Measurements from ENCODE around the gene HNRNPL.

The HNRNPL gene

DNA sequence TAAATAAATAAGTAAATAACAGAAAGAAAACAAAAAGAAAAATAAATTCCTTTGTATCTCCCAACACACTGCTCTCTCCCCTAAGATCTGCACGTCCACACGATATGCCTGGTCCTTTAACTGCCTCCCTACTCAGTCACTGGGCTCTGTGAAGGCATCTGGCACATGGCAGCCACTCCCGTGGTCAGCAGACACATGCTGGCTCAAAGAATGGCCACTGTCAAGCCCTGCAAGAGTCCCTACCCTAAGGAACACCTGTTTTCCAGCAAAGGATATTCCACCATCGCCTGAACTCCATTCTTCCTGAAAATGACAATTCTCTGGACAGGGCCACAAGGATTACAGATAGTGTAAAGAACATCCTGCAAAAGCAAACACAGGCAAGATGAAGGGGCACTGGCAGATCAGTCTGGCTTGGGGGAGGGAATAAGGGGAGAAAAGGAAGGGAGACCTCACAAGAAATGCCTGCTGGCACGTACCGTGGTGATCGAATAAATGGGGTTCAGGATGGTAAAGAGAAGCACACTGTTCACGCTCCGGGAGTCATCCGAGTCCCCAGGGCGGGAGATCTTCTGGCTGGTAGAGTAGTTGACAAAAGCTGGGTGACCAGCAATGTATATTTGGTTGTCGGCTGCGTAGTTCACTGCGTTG lies 4.3 kb downstream of the HNRNPL start:
- DNase-seq (ENCODE audit: low read depth) = no peak

- DNase-seq (ENCODE audit: low read depth) = no peak
Measured at GRCh38 chr19:38844093-38844686, 5.6 kb downstream of the HNRNPL start.

DNA sequence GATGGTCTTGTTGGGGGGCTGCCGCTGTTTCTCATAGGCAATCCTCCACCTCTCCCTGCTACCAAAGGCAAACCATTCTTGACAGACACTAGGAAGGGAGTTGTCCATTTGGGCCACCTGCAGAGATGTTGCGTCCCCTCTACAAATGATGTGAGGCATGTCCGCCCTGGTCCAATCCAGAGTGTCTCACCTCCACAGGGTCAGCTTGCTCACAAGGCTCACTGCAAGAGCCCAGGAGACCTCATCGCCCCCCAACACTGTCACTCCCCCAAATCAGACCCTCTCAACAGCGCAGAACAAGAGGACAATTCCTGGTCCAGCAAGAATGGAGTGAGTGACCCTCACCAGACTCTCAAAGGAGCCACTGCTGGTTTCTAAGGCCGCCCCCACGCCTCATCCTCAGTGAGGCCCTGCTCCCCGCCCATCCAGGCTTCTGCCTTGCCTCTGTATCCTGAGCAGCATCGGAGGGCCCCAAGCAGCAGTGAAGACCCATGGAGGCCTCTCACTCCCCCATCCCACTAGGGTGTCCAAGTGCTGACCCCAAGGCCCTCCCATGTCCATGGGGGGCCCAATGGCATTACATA lies 6.5 kb downstream of the HNRNPL start:
- DNase-seq (ENCODE audit: low read depth) = no peak

DNA sequence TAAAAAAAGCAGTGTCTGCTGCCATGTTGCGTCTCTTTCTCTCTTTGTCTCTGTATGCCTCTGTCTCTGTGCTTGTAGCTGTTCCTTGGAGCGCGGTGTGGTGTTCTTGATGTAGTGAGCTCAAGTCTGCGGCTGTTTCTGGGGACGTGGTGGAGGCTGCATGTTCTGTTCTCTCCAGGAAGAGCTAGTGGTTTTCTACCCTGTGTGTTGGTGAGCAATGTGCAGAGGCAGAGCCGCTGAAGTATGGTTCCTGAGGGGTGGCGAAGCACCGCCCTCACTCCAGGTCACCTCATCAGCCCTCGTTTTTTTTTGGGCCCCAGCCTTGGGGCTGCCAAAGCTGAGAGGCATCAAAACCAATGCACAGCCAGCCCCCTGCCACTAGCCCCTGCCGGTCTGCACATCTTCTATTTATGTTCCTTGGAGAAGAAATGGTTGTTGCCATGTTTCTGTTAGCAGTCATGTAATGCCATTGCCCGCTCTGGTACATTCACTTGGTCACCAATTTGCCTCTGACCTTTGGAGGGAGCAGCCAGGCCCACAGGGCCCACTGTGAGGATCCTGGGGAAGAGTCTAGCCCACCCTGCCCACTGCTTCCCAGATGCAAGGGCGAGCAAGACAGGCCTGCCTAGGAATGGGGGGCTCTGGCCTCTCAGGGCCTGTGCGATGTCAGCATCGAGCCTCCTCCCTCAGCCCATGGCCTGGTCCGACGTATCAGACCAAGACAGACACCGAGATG lies 7.2 kb downstream of the HNRNPL start:
- DNase-seq (ENCODE audit: low read depth) = no peak

- DNase-seq (ENCODE audit: low read depth) = no peak
Measured at GRCh38 chr19:38841787-38842438, 7.9 kb downstream of the HNRNPL start.

GRCh38 chr19:38841180-38841766 lies 8.5 kb downstream of the HNRNPL start:
- no peak for DNase-seq (ENCODE audit: low read depth)

DNA sequence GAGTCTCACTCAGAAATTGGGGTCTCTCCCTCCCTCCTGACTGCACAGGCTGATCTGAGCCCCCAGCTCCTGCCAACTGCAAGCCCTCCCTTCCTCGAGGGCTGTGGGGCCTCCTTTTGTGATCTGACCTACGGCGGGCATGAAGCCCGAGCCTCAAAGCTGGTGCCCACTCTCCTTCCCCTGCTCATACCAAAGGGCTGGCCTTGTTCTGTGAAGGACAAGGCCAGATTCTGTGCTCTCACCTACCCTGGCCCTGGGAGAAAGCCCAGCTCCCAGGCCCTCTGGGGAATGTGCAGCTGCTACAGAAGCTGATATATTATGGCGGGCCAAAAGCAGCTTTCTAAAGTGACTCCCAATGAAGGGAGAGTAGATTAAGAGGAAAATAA lies 9.2 kb downstream of the HNRNPL start:
- DNase-seq (ENCODE audit: low read depth) = no peak

DNA sequence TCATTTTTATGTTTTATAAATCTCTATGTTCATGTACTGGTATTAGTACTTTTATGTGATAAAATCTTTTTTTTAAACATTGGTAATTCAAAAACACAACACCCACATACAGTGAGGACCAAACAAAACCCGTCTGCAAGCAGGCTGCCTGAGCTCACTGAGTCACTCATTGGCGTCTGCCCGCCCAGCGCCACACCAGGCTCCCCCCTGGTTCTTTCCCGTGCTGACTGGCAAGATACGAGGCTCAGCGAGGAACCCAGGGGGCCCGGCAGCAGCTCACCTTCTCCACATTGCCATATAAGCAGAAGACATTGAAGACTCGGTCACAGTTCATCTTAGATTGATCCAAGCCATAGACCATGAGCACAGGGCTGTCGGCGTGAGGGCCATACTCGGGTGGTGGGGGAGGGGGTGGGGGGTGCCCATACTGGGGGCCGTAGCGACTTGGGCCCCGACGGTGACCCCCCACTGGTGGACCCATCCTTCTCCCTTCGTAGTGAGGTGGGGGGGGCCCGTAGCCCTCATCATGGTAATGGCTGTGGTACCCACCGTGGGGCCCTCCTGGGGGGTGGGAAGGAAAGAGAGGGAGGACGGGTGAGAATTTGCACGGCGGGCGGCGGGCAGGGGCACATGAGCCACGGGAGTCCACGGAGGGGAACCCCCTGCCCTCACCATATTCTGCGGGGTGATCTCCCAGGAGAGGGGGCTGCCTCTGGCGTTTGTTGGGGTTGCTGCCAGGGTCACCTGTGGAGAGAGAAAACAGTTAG lies 9.8 kb downstream of the HNRNPL start:
- DNase-seq (ENCODE audit: low read depth) = no peak

- no peak for DNase-seq (ENCODE audit: low read depth)
Measured at GRCh38 chr19:38838986-38839761, 10.6 kb downstream of the HNRNPL start.

- DNase-seq (ENCODE audit: low read depth) = no peak
Measured at GRCh38 chr19:38838208-38838985, 11.4 kb downstream of the HNRNPL start.

- DNase-seq (ENCODE audit: low read depth) = no peak
Measured at GRCh38 chr19:38837656-38838121, 12.1 kb downstream of the HNRNPL start.

DNA sequence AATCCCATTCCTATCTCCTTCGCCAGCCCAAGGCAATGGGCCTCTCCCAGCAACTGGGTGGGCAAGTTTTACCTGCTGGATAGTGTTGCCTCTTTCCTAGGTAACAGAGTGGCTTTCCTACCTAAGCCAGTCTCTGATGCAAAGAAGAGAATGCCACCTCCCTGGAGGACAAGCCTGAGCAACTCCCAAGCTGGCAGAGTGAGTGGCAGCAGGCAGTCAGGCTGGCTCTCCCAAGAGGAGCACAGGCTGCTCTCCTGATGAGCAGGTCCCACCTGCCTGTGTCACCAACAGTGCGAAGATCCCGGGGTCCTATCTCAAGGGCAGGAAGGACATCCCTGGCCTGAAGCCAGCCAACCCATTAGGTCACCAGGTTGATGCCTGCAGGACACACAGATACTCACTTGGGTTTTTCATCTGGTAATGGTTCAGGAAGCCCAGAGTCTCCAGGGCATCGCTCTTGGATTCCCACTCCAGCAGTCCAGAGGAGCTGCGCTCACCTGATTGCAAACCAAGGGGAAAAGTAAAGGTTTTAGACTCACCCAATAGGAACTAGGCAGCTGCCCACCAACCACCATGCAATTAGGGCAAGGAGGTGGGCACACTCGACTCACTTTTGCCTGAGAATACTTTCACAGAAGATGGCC lies 12.7 kb downstream of the HNRNPL start:
- DNase-seq (ENCODE audit: low read depth) = no peak

GRCh38 chr19:38836159-38836982 lies 13.4 kb downstream of the HNRNPL start:
- DNase-seq (ENCODE audit: low read depth) = no peak

GRCh38 chr19:38834590-38834989 lies 15.2 kb downstream of the HNRNPL start:
- no peak for DNase-seq (ENCODE audit: low read depth)

- no peak for DNase-seq (ENCODE audit: low read depth)
Measured at GRCh38 chr19:38834104-38834490, 15.7 kb downstream of the HNRNPL start.

DNA sequence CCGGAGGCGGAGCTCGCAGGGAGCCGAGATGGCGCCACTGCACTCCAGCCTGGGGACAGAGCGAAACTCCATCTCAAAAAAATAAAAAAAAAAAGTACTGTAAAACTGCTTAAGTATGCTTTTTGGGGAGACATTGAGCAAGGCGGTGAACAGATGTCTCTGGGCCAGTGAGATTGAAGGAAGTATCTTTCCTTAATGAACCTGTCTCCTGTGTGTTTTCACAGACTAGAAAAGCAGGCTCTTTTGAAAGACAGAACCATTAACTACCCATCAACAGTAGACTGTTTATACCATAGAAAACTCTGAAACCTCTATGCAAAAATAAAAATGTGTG lies 16.7 kb downstream of the HNRNPL start:
- no peak for DNase-seq (ENCODE audit: low read depth)

DNA sequence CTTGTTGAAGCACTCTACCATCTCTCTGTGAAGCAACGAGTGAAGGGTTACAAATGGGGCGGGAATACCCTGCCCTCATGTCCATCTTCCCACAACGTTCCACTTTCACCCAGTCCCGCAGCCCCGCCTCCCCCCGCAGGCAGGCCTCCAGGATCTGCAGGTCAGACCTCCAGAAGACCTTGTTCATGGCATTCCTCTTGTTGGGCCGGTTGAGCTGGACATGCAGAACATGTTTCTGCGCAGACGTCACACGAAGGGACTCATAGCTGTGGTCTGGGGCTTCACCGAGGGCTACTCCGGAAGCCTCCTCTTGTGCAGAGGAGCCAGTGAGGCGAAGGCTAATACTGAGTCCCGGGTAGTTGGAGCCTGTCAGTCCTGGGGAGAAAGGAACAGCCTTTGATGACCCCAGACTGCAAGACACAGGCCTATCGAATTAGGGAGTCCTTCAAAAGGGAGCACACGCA lies 18.6 kb downstream of the HNRNPL start:
- DNase-seq (ENCODE audit: low read depth) = peak; percentile 65

DNA sequence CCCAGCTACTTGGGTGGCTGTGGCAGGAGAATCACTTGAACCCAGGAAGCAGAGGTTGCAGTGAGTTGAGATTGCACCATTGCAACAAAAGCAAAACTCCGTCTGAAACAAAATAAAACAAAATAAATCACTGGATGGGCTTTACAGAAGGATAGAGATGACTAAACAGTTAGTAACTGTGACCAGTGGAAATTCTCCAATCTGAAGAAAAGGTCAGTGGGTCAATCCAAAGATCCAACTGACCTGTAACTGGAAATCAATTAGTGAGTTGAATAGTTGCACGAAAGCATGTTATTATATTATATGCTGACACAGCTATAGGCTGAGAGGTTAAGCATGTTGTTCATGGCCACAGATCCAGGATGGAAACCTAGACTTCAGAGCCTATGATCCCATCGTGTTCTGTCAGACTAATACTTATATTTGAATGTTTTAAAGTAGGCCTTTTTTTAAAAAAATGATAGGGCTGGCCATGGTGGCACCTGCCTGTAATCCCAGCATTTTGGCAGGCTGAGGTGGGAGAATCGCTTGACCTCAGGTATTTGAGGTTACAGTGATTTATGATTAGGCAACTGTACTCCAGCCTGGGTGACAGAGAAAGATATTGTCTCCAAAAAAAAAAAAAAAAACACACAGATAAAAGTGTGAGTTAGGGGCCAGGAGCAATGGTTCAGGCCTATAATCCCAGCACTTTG lies 19.6 kb downstream of the HNRNPL start:
- no peak for DNase-seq (ENCODE audit: low read depth)

Measured in stromal cell of bone marrow (primary cell).